Measurements from ENCODE around the gene MTMR12.
"Not testable (repeated sequence)": the region's sequence is repeated elsewhere in the genome, so short reads cannot be mapped to it uniquely, and the experiment has no call there.

MTMR12 gene

GRCh38 chr5:32297181-32298058 is 15.3 kb downstream of the MTMR12 start:
- no peak for DNase-seq (ENCODE audit: low read depth in 2 of 2)

DNA sequence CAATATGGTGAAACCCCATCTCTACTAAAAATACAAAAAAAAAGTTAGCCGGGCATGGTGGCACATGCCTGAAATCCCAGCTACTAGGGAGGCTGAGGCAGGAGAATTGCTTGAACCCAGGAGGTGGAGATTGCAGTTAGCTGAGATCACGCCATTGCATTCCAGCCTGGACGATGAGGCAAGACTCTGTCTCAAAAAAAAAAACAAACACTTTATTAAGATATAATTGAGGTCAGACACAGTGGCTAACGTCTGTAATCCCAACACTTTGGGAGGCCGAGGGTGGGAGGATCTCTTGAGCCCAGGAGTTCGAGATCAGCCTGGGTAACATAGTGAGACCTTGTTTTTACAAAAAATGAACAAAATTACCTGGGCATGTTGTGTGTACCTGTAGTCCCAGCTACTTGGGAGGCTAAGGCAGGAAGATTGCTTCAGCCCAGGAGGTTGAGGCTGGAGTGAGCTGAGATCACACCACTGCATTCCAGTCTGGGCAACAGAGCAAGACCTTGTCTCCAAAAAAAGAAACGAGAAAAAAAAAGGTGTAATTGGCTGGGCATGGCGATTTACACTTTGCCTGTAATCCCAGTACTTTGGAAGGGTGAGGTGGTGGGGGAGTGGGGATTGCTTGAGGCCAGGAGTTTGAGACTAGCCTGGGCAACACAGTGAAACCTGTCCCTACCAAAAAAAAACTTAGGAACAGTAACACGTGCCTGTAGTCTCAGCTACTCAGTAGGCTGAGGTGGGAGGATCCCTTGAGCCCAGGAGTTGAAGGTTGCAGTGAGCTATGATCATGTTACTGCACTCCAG is 16.6 kb downstream of the MTMR12 start:
- DNase-seq (ENCODE audit: low read depth in 2 of 2), result not testable (repeated sequence)

GRCh38 chr5:32291591-32291990 is 21.1 kb downstream of the MTMR12 start:
- DNase-seq (ENCODE audit: low read depth in 2 of 2), result no peak

DNA sequence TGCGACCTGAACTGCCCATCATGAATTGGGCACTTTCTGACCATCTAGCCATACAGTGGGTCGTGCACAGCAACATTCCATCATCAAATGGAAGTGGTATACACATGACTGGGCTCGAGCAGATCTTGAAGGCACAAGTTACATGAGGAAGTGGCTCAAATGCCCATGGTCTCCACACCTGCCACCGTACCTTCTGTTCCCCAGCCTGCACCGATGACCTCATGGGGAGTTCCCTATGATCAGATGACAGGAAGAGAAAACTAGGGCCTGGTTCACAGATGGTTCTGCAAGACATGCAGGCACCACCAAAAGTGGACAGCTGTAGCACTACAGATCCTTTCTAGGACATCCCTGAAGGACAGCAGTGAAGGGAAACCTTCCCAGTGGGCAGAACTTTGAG is 21.8 kb downstream of the MTMR12 start:
- DNase-seq (ENCODE audit: low read depth in 2 of 2), result no peak

DNA sequence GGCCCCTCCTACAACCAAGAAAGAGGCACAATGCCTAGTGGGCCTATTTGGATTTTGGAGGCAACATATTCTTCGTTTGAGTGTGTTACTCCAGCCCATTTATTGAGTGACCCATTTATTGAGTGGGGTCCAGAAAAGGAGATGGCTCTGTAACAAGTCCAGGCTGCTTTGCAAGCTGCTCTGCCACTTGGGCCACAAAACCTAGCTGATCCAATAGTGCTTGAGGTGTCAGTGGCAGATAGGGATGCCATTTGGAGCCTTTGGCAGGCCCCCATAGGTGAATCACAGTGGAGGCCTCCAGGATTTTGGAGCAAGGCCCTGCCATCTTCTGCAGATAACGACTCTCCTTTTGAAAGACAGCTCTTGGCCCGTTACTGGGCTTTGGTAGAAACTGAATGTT is 22.2 kb downstream of the MTMR12 start:
- not testable (repeated sequence) for DNase-seq (ENCODE audit: low read depth in 2 of 2)

- DNase-seq (ENCODE audit: low read depth in 2 of 2), result not testable (repeated sequence)
Observed at GRCh38 chr5:32289986-32290385, 22.8 kb downstream of the MTMR12 start.

DNA sequence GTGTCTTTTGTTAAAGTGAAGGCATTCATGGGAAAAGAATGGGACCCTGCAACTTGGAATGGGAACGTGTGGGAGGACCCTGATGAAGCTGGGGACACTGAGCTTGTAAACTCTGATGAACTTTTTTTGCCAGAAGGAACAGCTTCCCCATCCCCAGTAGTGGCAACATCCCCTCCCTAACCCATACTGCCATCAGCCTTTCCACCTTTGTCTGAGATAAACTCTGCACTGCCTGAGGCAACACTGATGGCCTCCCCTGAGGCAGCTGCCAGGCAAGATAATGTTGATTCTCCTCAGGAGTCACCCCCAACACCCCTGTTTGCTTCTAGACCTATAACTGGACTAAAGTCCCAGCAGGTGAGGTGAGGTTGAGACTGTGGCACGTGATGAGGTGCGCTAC is 24.6 kb downstream of the MTMR12 start:
- DNase-seq (ENCODE audit: low read depth in 2 of 2), result not testable (repeated sequence)

DNA sequence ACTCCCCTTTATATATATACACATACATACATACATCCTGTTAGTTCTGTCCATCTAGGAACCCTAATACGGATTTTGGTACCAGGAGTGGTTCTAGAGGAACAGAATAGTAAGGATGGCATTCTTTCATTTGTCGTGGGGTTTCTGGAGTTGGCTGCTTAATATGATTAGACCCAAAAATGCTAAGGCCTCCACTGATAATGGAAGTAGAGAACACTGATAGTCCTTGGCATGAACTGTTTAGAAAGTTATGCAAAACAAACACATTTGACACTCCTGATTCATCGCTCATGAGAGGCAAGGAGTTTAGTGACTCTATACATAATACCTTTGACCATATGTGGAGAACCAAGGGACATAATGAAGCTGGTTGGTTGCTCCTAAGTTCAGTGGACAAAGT is 25.2 kb downstream of the MTMR12 start:
- not testable (repeated sequence) for DNase-seq (ENCODE audit: low read depth in 2 of 2)

GRCh38 chr5:32285510-32286138 is 27.1 kb downstream of the MTMR12 start:
- no peak for DNase-seq (ENCODE audit: low read depth in 2 of 2)

GRCh38 chr5:32283539-32284377 is 29.0 kb downstream of the MTMR12 start:
- DNase-seq (ENCODE audit: low read depth in 2 of 2), result no peak

- no peak for DNase-seq (ENCODE audit: low read depth in 2 of 2)
Observed at GRCh38 chr5:32283061-32283460, 29.7 kb downstream of the MTMR12 start.

- DNase-seq (ENCODE audit: low read depth in 2 of 2), result no peak
Observed at GRCh38 chr5:32282633-32283032, 30.1 kb downstream of the MTMR12 start.

- not testable (repeated sequence) for DNase-seq (ENCODE audit: low read depth in 2 of 2)
Observed at GRCh38 chr5:32281378-32282133, 31.2 kb downstream of the MTMR12 start.

- no peak for DNase-seq (ENCODE audit: low read depth in 2 of 2)
Observed at GRCh38 chr5:32280656-32281081, 32.1 kb downstream of the MTMR12 start.

DNA sequence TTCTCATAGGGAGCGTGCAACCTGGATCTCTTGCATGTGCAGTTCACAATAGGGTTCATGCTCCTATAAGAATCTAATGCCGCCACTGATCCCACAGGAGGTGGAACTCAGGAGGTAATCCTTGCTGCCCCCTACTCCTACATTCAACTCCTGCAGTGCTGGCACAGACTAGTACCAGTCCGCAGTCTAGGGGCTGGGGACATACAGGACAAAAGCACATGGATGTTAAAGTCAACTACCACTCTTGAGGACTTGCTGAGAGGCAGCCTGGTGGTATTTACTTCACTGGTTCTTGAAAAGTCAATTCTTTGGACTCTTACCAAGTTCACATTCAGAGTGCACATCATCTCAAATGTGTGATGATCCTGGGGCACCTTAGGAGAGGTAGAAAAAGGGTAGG is 33.0 kb downstream of the MTMR12 start:
- DNase-seq (ENCODE audit: low read depth in 2 of 2), result no peak

DNA sequence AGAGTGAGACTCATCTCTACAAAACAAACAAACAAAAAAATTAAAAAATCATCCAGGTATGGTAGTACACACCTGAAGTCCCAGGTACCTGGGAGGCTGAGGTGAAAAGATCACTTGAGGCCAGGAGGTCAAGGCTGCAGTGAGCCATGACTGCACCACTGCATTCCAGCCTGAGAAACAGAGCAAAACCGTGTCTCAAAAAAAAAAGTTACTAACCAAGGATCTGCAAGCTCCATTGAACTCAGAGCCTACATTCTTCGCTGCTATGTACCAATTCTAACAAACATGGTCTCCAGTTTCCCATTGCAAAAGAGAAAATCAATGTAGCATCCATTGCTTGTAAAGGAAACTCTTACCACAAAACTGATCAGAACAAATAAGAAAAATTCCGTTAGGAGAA is 33.5 kb downstream of the MTMR12 start:
- DNase-seq (ENCODE audit: low read depth in 2 of 2), result no peak

DNA sequence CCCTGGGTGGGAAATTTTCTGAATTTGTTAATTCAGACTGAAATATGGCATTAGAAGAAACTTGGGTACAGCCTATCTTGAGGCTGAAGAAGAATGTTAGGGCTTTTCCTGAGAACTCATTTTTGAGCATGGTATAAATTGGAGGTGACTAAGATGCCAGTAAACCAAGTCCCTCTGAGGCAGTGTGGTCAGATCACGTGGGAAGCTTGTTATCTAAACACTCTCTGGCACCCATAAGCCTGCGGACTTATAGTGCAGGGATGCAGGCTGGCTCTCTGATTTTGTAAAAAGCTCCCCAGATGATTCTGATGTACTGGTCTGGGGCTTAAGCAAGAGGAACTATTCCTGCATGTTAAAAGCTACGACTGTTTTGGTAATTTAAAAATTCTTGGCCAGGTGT is 34.3 kb downstream of the MTMR12 start:
- DNase-seq (ENCODE audit: low read depth in 2 of 2), result no peak

DNA sequence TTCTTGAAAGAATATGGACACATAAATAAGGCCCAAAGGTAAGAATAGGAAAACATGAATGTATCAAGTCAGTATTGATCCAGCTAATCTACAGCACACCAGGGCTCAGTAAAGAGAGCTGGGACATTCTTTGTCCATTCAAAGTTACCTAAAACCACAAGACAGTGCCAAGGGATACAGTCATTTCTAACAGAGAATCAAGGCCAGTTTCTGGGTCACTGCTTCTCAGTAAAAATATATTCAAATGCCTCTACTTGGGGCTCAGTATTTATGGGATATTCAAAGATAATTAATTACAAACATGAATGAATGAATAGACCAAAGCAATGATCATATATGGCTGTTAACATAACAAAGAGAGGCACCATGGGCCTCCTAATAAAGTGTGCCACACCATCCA is 34.9 kb downstream of the MTMR12 start:
- DNase-seq (ENCODE audit: low read depth in 2 of 2), result no peak

- DNase-seq (ENCODE audit: low read depth in 2 of 2), result no peak
Observed at GRCh38 chr5:32276173-32276853, 36.4 kb downstream of the MTMR12 start.

GRCh38 chr5:32275396-32275741 is 37.4 kb downstream of the MTMR12 start:
- DNase-seq (ENCODE audit: low read depth in 2 of 2), result no peak
